ENCODE results near the gene RIPK4.

DNA sequence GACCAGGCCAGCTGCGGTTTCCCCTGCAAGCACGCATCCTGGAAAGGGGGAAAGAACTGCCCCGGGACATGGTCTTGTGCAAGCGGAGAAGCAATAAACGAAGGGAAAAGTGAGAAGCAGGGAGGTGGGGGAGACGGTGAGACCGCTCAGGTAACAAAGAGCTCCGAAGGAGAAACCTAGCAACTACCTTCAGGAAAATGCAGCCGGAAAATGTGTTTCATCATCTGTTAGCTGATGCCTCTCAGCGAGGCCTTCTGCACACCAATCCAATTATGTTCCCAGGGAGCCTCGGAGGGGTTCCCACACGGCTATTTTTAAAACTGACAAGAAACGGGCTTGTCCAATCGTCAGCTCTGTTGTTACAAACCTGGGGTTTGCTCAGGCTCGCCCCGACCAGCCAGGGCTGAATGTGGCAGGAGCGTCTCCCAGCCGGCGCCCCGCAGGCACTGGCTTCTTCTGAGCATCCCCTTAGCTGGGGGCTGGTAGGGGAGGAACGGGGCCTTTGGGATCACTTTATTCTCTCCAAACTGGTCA is 3.4 kb downstream of the RIPK4 start:
- TF ChIP-seq, protein P1, sequence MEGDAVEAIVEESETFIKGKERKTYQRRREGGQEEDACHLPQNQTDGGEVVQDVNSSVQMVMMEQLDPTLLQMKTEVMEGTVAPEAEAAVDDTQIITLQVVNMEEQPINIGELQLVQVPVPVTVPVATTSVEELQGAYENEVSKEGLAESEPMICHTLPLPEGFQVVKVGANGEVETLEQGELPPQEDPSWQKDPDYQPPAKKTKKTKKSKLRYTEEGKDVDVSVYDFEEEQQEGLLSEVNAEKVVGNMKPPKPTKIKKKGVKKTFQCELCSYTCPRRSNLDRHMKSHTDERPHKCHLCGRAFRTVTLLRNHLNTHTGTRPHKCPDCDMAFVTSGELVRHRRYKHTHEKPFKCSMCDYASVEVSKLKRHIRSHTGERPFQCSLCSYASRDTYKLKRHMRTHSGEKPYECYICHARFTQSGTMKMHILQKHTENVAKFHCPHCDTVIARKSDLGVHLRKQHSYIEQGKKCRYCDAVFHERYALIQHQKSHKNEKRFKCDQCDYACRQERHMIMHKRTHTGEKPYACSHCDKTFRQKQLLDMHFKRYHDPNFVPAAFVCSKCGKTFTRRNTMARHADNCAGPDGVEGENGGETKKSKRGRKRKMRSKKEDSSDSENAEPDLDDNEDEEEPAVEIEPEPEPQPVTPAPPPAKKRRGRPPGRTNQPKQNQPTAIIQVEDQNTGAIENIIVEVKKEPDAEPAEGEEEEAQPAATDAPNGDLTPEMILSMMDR (IDR thresholded peaks at IDR 0.05) = no peak
- no peak for TF ChIP-seq POLR2A (IDR thresholded peaks at IDR 0.05)
